ENCODE results near the gene HDAC4.

The HDAC4 gene

GRCh38 chr2:239101807-239102206 is 299.0 kb downstream of the HDAC4 start:
- DNase-seq (ENCODE audit: low read depth in 1 of 2, low spot score in 1 of 2) = no peak

GRCh38 chr2:239101071-239101470 is 299.7 kb downstream of the HDAC4 start:
- DNase-seq (ENCODE audit: low read depth in 1 of 2, low spot score in 1 of 2) = no peak

- no peak for DNase-seq (ENCODE audit: low read depth in 1 of 2, low spot score in 1 of 2)
These were observed 301.3 kb downstream of the HDAC4 start for GRCh38 chr2:239099474-239099873.

- no peak for DNase-seq (ENCODE audit: low read depth in 1 of 2, low spot score in 1 of 2)
These were observed 302.4 kb downstream of the HDAC4 start for GRCh38 chr2:239098288-239098970.

- no peak for DNase-seq (ENCODE audit: low read depth in 1 of 2, low spot score in 1 of 2)
These were observed 303.5 kb downstream of the HDAC4 start for GRCh38 chr2:239097428-239097696.

- DNase-seq (ENCODE audit: low read depth in 1 of 2, low spot score in 1 of 2) = no peak
These were observed 304.0 kb downstream of the HDAC4 start for GRCh38 chr2:239096676-239097427.

GRCh38 chr2:239095460-239096081 is 305.2 kb downstream of the HDAC4 start:
- DNase-seq (ENCODE audit: low read depth in 1 of 2, low spot score in 1 of 2) = no peak

- DNase-seq (ENCODE audit: low read depth in 1 of 2, low spot score in 1 of 2) = no peak
These were observed 306.0 kb downstream of the HDAC4 start for GRCh38 chr2:239094867-239095266.

GRCh38 chr2:239093952-239094351 is 306.9 kb downstream of the HDAC4 start:
- no peak for DNase-seq (ENCODE audit: low read depth in 1 of 2, low spot score in 1 of 2)

GRCh38 chr2:239093542-239093941 is 307.3 kb downstream of the HDAC4 start:
- no peak for DNase-seq (ENCODE audit: low read depth in 1 of 2, low spot score in 1 of 2)

- no peak for DNase-seq (ENCODE audit: low read depth in 1 of 2, low spot score in 1 of 2)
These were observed 308.1 kb downstream of the HDAC4 start for GRCh38 chr2:239092571-239093294.

GRCh38 chr2:239089884-239090283 is 310.9 kb downstream of the HDAC4 start:
- no peak for DNase-seq (ENCODE audit: low read depth in 1 of 2, low spot score in 1 of 2)

- no peak for DNase-seq (ENCODE audit: low read depth in 1 of 2, low spot score in 1 of 2)
These were observed 313.6 kb downstream of the HDAC4 start for GRCh38 chr2:239087046-239087710.

GRCh38 chr2:239086325-239087020 is 314.3 kb downstream of the HDAC4 start:
- no peak for DNase-seq (ENCODE audit: low read depth in 1 of 2, low spot score in 1 of 2)

GRCh38 chr2:239085201-239085992 is 315.4 kb downstream of the HDAC4 start:
- DNase-seq (ENCODE audit: low read depth in 1 of 2, low spot score in 1 of 2) = no peak

GRCh38 chr2:239084007-239084406 is 316.8 kb downstream of the HDAC4 start:
- no peak for DNase-seq (ENCODE audit: low read depth in 1 of 2, low spot score in 1 of 2)

GRCh38 chr2:239082425-239082824 is 318.4 kb downstream of the HDAC4 start:
- no peak for DNase-seq (ENCODE audit: low read depth in 1 of 2, low spot score in 1 of 2)

GRCh38 chr2:239081622-239082021 is 319.2 kb downstream of the HDAC4 start:
- DNase-seq (ENCODE audit: low read depth in 1 of 2, low spot score in 1 of 2) = no peak

GRCh38 chr2:239081046-239081445 is 319.8 kb downstream of the HDAC4 start:
- DNase-seq (ENCODE audit: low read depth in 1 of 2, low spot score in 1 of 2) = no peak

Data from activated T-helper 1 cell treated with anti-CD3 and anti-CD28 coated beads, Interleukin-2, amount 50 U/mL, for 16 hours (primary cell).